Keratinocyte (primary cell): ENCODE measurements around the gene WDR91.

Source experiments
- EZH2 ChIP-seq: IDR thresholded peaks from one replicate; pipeline ENCODE4 v1.6.1; 2012; ENCODE audit warnings: inconsistent platforms, mild to moderate bottlenecking, low read length, moderate library complexity
- TF ChIP-seq, protein P1 (sequence below), 3 experiments: IDR thresholded peaks in 1 of 3; conservative IDR thresholded peaks in 1 of 3; optimal IDR thresholded peaks in 1 of 3; 2 replicates in 2 of 3; 3 replicates in 1 of 3; pipeline versions ENCODE3 to v1.5.1; 2011; ENCODE audit warnings: low read length in 3 of 3, mild to moderate bottlenecking in 3 of 3, moderate library complexity in 2 of 3, control low read depth in 1 of 3, inconsistent platforms in 1 of 3; ENCODE audit not compliant: insufficient read depth in 2 of 3; ENCODE audit errors: extremely low read depth in 1 of 3

DNA sequence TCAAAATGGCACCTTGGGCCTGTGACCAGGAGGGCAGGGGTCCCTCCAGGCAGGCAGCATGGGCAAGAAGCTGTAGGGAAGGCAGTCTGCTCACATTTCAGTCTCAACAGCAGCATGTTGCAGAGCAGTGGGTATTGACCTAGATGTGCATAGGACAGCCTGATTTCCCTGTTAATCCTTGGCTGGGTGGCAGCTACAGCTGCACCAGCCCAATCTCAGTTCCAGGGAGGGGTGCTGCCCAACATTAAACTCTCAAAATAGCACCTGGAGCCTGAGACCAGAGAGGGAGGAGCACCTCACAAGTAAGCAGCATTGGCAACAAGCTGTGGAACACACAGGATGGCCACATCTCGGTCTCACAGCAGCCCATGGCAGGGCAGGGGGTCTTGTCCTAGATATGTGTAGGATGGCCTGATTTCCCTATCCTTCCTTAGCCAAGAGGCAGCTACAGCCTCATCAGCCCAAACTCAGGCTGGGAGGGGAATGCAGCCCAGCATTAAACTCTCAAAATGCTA, 53.1 kb downstream of the WDR91 start:
- TF ChIP-seq, protein P1, sequence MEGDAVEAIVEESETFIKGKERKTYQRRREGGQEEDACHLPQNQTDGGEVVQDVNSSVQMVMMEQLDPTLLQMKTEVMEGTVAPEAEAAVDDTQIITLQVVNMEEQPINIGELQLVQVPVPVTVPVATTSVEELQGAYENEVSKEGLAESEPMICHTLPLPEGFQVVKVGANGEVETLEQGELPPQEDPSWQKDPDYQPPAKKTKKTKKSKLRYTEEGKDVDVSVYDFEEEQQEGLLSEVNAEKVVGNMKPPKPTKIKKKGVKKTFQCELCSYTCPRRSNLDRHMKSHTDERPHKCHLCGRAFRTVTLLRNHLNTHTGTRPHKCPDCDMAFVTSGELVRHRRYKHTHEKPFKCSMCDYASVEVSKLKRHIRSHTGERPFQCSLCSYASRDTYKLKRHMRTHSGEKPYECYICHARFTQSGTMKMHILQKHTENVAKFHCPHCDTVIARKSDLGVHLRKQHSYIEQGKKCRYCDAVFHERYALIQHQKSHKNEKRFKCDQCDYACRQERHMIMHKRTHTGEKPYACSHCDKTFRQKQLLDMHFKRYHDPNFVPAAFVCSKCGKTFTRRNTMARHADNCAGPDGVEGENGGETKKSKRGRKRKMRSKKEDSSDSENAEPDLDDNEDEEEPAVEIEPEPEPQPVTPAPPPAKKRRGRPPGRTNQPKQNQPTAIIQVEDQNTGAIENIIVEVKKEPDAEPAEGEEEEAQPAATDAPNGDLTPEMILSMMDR (optimal IDR thresholded peaks at IDR 0.05 in 1 of 3, IDR thresholded peaks at IDR 0.05 in 1 of 3, conservative IDR thresholded peaks at IDR 0.05 in 1 of 3; ENCODE audit: extremely low read depth in 1 of 3, insufficient read depth in 2 of 3, low read length in 3 of 3) = no peak
- no peak for TF ChIP-seq EZH2
